HG03469 (cell line): ENCODE data around the gene SPATA20.

ENCODE experiments used
- ATAC-seq: cut with Tn5 transposase; IDR thresholded peaks from one replicate; pipeline ENCODE4 v1.9.1; 2021; ENCODE audit warnings: mild to moderate bottlenecking, moderate library complexity, moderate number of reproducible peaks; ENCODE audit not compliant: unreplicated experiment

Gene SPATA20

DNA sequence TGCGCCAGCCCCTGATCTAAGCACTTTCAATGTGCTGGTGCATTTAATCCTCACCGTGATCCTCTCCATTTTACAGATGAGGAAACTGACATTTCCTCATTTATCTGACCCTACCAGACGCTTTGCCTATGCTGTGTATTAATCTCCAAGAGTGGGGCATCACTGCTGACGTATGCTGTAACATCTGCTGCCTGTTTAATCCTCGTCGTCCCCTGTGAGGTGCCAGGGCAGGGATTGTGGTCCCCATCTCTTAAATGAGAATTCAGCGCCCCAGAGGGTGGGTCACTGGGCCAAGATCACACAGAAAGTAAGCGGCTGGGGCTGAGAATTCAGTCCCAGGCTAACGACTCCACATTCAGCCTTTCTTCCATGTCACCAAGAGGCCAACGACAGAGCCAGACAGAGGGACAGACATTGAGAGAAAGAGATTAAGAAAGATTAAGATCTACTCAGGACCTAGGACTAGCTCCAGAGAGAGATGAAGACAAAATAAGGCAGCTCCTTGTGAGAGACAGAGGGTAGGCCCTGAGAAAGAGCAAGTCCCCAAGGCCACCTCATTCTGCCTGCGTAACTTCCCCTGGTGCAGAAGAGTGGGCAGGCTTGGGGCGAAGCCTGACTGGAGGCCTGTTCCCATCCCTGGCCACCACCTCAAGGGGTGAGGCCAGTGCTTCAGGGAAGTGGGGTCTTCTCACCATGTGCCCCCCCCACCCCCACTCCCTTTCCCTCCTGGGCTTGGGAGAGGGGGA is 27.1 kb downstream of the SPATA20 start:
- ATAC-seq, result no peak

GRCh38 chr17:50575581-50576210 is 28.7 kb downstream of the SPATA20 start:
- ATAC-seq, result no peak

GRCh38 chr17:50576864-50577263 is 29.9 kb downstream of the SPATA20 start:
- ATAC-seq, result no peak

- ATAC-seq, result no peak
Observed at GRCh38 chr17:50577451-50577954, 30.5 kb downstream of the SPATA20 start.

GRCh38 chr17:50578173-50578572 is 31.2 kb downstream of the SPATA20 start:
- ATAC-seq, result no peak

DNA sequence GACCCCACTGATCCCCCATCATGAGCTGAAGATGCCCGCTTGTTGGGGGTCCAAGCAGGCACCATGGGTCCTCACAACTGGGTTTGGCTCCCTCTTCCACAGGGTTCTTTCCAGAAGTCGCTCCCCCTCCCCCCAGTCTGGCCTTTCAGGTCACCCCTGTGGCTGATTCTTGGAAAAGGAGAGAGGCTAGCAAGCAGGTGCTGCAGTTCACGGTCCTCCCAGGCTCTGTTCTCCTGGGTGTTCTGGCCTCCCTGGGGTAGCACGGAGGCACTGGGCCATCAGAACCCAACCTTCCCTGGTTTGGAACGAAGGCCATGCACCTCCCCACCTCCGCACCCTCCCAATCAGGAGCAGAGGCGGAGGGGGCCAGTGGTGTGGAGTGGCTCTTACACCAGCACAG is 32.4 kb downstream of the SPATA20 start:
- ATAC-seq, result no peak

- no peak for ATAC-seq
Observed at GRCh38 chr17:50580646-50581045, 33.7 kb downstream of the SPATA20 start.

DNA sequence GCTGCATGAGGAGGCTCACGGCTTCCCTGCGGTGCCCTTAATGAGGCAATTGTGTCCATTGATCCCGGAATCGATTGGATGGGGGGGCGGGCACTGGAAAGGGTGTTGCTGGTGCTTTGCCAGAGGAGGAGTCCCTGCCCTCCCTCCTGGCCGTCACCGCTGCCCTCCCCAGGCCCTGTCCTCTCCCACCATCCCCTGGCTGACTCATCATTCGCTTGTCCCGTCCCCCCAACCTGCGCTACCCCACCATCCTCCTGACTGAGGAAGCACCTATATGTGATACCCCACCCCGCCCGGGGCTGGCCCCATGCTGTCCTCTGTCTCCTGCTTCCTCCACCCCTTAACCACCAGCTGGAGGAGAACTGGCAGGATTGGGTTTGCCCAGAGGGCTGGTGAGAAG is 34.3 kb downstream of the SPATA20 start:
- ATAC-seq, result no peak

DNA sequence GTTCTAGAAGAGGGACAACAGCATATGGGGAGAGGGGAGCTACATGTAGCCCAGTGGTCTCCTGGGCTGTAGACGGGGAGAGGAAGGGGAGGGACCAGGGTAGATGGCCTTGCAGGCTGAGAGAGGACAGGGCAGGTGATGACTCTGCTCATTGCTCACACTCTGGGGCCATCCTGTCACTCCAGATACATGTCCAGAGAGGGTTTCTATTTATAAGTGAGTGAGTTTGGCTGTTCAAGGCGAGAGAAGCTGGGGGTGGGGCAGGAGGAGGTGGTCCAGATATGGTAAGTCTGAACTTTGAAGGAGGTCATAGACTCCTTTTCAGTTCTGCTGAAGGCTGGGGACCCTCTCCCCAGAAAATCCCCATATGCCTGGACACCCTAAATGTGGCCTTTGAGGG is 35.8 kb downstream of the SPATA20 start:
- ATAC-seq, result no peak

GRCh38 chr17:50583641-50584040 is 36.7 kb downstream of the SPATA20 start:
- no peak for ATAC-seq

GRCh38 chr17:50584116-50584515 is 37.1 kb downstream of the SPATA20 start:
- no peak for ATAC-seq

DNA sequence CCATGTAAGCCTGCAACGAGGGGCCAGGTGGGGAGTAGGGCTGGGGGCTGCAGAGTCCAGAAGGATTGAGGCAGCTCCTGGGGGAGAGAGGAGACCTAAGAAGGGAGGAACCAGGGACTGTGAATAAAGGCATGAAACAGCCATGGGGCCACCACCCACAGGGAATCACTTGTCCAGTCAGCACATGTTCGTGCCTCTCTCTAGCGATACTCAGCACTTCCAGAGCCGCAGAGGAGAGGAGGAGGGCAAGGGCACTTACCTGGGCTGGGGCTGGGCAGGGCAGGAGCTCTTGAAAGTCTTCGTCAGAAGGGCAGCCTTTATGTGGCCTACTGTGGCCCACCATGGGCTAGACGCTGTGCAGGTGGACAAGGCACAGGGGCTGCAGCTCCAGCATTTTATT is 37.8 kb downstream of the SPATA20 start:
- ATAC-seq, result no peak

GRCh38 chr17:50585346-50585745 is 38.4 kb downstream of the SPATA20 start:
- ATAC-seq, result no peak

DNA sequence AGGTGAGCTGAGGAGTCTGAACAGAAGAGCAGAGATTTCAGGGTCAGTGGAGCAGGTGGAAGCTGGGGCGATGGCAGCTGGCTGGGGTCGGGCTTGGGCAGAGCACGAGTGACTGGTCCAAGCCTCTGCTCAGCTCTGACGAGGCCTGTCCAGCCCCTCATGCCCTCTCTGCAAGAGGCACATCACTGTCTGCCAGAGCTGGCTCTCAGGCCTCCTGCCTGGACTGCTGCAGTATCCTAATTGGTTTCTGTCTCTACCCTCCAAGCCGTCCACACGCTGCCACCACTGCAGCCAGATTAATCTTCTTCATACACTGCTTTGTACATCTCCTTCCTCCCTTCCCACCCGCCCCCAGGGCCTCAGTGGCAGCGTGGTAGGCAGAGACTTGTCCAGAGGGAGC is 38.9 kb downstream of the SPATA20 start:
- no peak for ATAC-seq

DNA sequence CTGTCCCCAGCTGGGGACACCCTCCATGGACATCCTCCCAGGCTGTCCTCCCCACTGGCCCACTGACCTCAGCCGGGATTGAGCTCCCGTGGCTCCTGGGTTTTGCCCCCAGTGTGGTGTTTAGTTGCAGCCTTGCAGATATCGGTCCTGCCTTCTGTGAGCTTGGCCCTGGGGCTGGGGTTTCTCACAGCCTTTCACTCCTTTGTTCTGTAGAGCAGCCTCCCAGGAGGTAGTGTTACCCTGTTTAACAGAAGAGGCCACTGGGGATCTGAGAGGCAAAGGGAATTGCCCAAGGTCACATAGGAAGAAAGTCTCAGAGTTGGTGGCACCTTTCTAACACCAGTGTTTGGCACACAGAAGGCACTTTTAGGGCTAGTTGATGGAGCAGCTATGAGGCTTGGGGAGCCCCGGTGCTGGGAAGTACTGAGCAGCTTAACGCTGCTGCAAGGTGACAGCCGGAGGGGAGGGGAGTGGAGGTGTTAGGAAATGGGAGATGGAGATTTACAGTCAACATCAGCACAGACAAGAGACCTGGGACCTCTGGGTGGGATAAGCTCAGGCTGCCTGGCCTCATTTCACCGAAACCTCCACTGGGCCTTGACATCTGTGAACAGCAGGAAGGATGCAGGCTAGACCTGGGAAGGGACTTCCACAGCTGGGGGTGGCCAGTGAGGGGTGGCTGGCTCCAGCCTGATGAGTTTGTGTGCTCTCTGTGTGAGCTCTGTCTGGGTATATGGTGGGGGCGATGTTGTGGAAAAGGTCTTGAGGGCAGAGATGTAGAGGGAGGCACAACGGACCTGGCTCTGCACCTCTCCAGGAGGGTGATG is 39.7 kb downstream of the SPATA20 start:
- ATAC-seq, result no peak

- ATAC-seq, result no peak
Observed at GRCh38 chr17:50587571-50587970, 40.6 kb downstream of the SPATA20 start.

DNA sequence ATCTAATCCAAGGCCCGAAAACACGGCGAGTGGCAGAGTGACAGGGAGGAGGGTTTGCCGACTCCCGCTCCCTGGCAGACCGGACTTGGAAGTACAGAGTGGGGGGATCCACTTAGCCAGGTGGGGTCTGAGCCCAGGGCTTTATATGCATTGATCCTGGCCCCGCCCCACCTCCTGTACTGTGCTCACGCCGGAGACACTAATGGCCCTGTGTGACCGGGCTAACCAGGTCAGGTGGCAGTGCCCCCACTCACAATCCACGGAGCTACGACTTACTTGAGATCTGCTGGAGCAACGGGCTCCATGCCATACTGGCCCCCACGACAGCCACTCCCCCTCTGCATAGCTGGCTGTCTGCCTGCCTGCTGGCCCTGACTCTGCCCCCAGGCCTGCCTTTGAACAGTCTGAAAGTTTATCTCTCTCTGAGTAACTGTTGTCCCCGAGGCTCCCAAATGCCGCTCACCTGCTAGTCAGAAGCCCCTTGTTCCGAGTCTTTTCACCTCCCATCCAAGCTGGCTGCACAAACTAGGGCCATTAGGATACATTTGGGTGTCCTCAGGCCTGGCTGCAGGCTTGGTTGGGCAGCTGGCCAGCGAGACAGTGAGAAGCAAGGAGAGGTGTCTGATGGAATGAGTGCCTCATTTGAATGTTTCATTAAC is 41.5 kb downstream of the SPATA20 start:
- no peak for ATAC-seq

- ATAC-seq, result no peak
Observed at GRCh38 chr17:50589095-50589705, 42.2 kb downstream of the SPATA20 start.

GRCh38 chr17:50590946-50591737 is 44.2 kb downstream of the SPATA20 start:
- no peak for ATAC-seq

DNA sequence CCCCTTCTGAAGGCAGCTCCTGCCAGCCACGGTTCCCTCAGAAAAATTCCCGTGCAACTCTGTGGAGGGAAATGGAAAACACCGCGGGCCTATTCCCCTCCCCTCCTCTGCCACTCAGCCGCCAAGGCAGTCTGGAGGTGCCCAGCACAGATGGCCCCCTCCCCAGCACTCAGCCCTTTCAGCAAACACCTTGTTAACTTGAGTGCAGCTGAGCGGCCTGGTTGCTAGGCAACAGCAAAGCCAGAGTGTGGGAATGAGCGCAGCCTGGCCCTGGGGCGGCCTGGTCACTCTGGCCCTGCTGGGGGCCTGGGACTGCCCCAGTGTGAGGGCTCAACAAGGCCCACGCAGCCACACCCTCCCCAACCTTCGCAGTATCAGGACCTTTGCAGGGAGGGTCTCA is 46.3 kb downstream of the SPATA20 start:
- ATAC-seq, result no peak
